IPS-18c (cell line): Measurements from ENCODE around the gene ISLR2.

Experiments used
- H3K4me3 ChIP-seq: 2 replicates; pipeline ENCODE4 v1.7.0; 2013; ENCODE audit warnings: low read depth, mild to moderate bottlenecking, low read length, moderate library complexity; ENCODE audit not compliant: insufficient read depth
- H3K9me3 ChIP-seq: one replicate; pipeline ENCODE4 v1.6.1; 2013; ENCODE audit warnings: mild to moderate bottlenecking, low read length, moderate library complexity; ENCODE audit not compliant: control insufficient read depth, insufficient read depth

Gene ISLR2

DNA sequence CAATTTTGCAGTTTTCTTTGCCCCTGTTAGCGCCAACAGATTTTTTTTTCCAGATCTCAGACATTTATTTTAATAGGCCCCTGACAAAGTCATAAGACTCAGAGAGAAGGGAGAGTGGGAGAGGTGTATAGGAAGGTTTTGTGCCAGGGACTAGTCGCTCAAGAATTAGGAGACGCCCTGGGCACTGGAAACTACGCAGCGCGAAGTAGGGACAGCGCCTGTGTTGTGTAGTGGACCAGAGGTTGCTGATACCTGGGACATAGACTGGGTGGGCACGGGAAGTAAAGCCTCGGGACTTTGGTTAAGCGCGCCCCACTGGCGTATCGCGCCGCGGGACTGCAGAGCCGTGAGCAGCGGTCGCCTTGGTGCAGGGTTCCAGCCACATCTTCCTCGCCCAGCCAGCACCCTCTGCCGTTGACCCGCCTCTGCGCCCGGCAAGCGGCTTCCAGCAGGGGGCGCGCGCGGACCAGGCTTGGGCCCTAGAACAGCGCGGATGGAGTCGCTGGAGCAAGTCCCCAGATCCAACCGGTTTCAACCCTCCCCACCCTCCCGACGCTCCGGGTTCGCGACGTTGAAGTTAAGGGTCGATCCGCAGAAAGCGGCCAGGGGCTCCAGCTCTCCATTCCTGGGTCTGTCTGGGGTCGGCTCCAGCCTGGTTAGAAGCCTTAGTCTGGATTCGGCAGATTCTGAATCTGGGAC is 3.0 kb upstream of the ISLR2 start:
- Histone ChIP-seq H3K4me3 (peak overlapping the region; percentile 55), H3K9me3 (no peaks in the 10 kb centered on the region)

DNA sequence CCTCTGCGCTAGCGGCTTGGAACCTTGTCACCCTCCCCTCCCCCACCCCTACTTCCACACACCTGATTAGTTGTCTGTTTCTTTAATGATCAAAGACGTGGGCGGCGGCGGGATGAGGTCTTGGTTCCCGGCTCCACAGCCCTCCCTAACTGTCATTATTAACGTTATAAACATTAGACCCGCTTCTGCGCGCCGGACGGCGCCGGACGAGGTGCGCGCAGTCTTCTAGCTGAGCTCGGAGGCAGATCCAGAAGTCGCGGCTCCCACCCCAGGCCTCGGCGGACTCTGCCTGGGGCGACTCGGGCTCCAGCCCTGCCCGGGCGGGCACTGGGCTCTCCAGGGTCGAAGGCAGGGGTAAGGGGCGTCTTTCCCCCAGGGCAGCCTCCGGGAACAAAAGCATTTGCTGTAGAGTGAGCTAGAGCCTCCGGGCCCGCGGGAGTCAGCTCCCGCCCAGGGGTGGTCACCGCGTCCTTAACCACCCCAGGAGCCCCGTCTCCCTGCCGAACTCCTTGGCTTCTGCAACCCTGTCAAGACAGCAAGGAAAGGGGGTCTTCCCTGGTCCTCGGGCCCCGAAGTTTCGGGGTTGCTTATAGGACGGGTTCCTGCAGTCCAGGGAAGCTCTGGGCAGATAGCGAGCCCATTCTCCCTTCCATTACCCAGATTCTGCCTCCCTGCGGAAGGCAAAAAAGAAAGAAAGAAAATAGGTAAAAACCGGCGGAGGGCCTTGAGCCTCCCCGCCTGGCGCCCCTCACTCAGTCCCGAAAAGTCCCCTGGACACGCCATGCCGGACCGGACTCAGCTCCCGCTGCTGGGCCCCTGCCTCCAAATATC is 2.2 kb upstream of the ISLR2 start:
- Histone ChIP-seq H3K9me3 (peaks cover 4% of the 10 kb centered on the region), H3K4me3 (peak overlapping the region; percentile 55)

DNA sequence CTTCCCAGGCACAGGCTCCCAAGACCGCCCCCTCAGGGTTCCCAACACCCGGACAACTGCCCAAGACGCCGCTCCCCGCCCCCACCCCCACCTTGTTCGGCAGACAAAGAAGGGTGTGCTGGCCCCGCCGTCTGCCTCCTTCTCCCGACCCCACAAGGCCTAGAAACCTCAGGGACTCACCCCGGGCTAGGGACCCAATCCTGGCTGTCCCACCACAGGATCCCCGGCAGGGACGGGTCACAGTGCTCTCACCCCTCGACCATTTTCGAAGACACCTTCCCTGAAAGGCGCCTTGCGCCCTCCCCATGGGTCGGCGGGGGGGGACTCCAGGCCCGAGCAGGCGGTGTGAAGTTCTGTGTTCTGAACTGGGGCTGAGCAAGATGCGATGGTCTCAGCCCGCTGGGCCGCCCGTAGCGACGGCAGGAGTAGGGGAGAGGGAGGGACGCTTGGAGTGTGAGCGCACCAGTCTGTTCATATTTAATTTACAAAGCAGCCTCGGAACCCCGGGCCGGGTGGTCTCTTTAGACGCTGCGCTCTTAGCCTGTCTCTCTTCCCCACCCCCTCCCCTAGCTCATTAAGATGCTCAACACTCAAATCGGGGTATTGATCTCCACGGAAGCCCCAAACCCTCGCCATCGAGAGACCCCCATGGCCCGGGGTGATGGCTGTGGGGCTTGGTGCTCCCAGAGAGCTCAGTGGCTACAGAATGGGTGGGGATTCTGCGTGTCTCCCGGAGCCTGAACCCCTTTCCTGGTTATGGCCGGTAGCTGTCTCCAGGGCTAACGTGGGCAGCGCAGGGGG is 1.4 kb upstream of the ISLR2 start:
- H3K4me3 ChIP-seq = peak overlapping the region; percentile 55
- H3K9me3 ChIP-seq = peaks cover 7% of the 10 kb centered on the region

DNA sequence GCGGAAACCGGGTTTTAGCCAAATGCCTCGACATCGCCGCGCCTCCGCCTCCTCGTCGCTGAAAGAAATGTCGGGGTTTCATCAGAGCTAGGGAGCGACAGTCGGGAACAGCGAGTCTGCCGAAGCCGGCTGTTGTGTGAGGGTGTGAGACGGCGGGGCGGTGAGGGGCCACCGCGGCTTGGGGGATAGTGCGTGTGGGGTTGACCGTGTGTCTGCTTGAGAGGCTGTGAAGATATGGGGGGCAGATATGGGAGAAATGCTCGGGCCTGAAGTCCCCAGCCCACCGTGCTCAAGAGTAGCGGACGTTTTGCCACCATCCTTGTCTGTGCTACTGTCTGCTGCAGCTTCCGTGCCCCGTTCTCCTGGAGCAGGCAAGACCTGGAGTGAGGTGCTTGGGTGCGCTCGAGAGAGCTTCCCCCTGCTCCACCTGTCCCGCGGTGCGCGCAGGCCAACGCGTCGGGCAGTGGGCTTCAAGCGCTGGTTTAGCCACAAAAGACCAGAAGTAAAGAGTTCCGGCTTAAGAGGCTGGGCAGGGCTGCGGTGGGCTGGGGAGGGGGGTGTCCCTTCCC is 716 bp upstream of the ISLR2 start:
- H3K4me3 ChIP-seq = peak overlapping the region; percentile 55

DNA sequence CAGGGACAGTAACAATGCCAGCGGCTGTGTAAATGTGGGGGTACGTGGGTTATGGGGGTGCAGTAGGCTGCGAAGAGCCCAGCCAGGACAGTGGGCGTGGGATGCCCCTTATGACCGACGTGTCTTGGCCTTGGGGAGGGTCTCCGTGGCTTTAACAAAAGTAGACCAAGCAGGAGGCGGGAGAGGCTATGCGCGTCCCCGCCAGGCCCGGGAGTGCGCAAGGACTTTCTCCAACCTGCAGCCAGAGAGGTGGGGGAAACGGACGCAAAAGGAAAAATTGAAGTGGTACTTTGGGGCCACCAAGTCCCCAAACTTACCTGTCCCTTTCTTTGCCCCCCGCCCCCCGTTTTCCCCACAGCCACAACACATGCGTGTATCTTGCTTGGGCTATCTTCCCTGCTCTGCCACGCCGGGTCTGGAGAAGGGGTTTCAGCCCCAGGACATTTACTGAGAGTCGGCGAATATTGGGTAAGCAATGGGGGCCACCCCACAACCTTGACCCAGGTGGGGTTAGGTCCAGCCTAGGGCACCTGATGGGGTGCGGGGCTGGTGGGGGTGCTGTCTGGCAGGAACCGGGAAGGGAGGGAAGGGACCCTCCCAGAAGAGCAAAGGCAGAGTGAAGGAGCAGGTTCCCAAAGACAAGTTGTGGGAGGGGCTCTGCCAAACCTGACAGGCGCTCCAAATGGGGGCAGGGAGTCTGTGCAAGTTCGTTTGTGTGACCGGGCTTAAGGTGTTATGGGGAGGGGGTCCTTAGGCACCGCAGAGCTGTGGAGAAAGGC is 652 bp downstream of the ISLR2 start:
- Histone ChIP-seq H3K9me3 (peaks cover 7% of the 10 kb centered on the region), H3K4me3 (peak overlapping the region; percentile 40)

More for the DNA sequence above, 716 bp upstream of the ISLR2 start:
- H3K9me3 ChIP-seq = peaks cover 7% of the 10 kb centered on the region

DNA sequence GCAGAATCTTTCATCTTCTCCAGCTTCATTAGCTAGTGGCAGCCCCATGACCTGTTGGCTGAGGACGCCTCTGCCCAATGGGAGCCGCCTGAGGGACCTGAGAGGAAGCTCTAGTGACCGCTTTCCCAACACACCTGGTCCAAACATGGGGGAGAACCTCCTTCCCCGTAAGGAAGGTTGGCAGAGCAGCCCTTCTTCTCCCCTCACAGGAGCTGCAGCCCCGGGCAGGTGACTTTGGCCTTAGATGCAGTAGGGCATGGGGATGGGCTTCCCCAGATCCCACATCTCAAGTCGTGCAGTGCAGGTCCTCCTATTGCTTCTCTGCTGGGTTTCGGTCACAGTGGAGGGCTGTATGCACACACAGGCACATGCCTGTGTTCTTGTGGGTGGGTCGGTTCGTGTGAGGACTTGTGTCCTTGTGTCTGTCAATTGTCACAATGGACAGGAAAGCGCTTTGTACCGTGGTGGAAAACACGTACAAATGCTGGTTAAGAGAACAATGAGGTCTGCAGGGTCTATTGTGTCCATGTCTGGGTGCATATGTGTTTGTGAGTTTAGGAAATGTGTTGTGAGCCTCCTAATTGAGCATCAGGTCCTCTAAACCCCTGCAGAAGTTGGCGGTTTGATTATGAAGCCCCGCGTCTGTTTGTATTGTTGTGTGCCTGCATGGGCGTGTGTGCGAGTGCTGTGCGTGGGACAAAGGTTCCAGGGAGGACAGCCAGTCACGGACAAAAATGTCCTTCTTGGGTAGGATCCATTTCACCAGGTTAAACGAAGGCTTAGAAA is 1.4 kb downstream of the ISLR2 start:
- peaks cover 7% of the 10 kb centered on the region for H3K9me3 ChIP-seq
- no peak overlapping the region for H3K4me3 ChIP-seq

DNA sequence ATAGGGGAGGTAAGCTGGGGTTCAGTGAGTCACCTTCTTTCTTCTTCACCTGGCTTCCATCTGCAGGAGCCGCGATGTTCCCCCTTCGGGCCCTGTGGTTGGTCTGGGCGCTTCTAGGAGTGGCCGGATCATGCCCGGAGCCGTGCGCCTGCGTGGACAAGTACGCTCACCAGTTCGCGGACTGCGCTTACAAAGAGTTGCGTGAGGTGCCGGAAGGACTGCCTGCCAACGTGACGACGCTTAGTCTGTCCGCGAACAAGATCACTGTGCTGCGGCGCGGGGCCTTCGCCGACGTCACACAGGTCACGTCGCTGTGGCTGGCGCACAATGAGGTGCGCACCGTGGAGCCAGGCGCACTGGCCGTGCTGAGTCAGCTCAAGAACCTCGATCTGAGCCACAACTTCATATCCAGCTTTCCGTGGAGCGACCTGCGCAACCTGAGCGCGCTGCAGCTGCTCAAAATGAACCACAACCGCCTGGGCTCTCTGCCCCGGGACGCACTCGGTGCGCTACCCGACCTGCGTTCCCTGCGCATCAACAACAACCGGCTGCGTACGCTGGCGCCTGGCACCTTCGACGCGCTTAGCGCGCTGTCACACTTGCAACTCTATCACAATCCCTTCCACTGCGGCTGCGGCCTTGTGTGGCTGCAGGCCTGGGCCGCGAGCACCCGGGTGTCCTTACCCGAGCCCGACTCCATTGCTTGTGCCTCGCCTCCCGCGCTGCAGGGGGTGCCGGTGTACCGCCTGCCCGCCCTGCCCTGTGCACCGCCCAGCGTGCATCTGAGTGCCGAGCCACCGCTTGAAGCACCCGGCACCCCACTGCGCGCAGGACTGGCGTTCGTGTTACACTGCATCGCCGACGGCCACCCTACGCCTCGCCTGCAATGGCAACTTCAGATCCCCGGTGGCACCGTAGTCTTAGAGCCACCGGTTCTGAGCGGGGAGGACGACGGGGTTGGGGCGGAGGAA is 2.6 kb downstream of the ISLR2 start:
- peaks cover 7% of the 10 kb centered on the region for H3K9me3 ChIP-seq
- peak overlapping the region; percentile 36 for H3K4me3 ChIP-seq

DNA sequence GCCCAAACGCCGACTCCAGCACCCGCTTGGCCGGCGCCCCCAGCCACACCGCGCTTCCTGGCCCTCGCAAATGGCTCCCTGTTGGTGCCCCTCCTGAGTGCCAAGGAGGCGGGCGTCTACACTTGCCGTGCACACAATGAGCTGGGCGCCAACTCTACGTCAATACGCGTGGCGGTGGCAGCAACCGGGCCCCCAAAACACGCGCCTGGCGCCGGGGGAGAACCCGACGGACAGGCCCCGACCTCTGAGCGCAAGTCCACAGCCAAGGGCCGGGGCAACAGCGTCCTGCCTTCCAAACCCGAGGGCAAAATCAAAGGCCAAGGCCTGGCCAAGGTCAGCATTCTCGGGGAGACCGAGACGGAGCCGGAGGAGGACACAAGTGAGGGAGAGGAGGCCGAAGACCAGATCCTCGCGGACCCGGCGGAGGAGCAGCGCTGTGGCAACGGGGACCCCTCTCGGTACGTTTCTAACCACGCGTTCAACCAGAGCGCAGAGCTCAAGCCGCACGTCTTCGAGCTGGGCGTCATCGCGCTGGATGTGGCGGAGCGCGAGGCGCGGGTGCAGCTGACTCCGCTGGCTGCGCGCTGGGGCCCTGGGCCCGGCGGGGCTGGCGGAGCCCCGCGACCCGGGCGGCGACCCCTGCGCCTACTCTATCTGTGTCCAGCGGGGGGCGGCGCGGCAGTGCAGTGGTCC is 3.5 kb downstream of the ISLR2 start:
- H3K4me3 ChIP-seq = peak overlapping the region; percentile 36

DNA sequence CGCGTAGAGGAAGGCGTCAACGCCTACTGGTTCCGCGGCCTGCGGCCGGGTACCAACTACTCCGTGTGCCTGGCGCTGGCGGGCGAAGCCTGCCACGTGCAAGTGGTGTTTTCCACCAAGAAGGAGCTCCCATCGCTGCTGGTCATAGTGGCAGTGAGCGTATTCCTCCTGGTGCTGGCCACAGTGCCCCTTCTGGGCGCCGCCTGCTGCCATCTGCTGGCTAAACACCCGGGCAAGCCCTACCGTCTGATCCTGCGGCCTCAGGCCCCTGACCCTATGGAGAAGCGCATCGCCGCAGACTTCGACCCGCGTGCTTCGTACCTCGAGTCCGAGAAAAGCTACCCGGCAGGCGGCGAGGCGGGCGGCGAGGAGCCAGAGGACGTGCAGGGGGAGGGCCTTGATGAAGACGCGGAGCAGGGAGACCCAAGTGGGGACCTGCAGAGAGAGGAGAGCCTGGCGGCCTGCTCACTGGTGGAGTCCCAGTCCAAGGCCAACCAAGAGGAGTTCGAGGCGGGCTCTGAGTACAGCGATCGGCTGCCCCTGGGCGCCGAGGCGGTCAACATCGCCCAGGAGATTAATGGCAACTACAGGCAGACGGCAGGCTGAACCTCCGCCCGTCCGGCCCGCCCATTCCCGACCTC is 4.1 kb downstream of the ISLR2 start:
- peak overlapping the region; percentile 28 for H3K4me3 ChIP-seq
- peaks cover 9% of the 10 kb centered on the region for H3K9me3 ChIP-seq

More for the DNA sequence above, 3.5 kb downstream of the ISLR2 start:
- H3K9me3 ChIP-seq = peaks cover 7% of the 10 kb centered on the region

DNA sequence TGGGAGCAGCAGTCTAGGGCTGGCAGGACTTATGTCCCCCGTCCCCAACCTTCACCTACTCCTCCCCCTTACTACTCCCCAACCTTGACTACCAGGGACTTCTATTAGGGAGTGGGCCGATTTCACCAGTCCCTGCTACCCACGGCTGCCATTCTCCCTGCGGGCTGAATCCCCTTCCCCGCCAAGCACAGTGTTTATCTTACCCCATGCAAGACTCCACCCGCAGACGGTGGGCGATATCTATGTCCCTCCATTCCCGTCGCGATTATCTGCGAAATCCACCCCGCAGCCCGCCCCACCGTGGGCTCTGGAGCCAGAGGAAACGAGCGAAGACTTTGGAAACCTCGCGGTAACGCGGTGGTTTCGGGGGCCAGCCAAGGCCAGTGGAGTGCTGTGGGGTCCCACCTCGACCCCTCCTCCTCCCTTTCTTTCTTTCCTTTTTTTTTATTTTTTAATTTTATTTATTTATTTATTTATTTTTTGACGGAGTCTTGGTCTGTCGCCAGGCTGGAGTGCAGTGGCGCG is 4.7 kb downstream of the ISLR2 start:
- H3K4me3 ChIP-seq = peak overlapping the region; percentile 28; the same call in 1 of the 2 replicates

DNA sequence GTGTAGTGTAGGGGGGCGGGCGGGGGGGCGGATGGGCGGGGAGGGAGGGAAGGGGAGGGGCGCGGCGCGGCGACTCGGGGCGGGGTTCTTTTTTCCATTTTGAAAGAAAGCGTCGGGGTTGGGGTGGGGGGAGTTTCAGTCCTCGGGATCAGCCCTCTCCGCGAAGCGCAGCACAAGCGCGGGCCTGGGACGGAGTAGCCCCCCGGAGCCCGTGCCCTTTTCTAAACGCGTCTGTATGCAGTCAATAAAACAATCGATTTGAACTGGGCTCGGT is 6.1 kb downstream of the ISLR2 start:
- Histone ChIP-seq H3K9me3 (peaks cover 9% of the 10 kb centered on the region), H3K4me3 (peak overlapping the region; percentile 30; the same call in 1 of the 2 replicates)

More for the DNA sequence above, 4.7 kb downstream of the ISLR2 start:
- peaks cover 9% of the 10 kb centered on the region for H3K9me3 ChIP-seq

DNA sequence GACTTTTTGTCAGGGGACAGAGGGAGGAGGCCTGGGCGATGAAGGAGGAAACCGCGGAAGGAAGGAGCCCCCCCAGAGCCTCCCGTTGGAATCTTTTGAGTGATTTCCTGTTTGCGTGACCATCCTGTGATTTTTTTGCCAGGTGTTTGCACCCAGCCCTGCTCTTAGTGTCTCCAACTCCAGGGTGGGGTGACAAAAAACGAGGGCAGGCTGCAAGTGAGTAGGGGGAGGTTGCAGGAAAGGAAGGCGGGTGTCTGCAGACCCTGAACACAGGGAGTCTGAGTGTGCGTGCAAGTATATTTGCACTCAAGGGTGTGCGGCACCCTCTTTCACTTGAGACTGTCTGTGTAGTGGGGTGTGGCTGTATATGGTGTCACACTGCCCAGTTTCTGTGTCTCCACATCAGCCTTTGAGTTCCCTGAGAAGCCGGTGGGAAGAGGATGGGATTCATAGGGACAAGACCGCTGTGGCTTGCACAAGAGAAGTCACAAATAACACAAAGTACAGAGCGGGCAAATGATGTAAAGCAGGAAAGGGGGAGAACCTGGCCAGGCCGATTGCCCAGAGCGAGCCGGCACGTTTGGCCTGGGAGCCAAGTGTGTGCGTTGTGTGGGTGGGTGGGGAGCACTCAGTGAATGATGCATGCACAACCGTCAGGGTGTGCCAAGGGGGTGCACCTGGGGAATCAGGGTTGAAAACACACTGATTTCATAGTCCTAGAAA is 6.6 kb downstream of the ISLR2 start:
- H3K9me3 ChIP-seq = peaks cover 9% of the 10 kb centered on the region
- peak overlapping the region; percentile 30 for H3K4me3 ChIP-seq

DNA sequence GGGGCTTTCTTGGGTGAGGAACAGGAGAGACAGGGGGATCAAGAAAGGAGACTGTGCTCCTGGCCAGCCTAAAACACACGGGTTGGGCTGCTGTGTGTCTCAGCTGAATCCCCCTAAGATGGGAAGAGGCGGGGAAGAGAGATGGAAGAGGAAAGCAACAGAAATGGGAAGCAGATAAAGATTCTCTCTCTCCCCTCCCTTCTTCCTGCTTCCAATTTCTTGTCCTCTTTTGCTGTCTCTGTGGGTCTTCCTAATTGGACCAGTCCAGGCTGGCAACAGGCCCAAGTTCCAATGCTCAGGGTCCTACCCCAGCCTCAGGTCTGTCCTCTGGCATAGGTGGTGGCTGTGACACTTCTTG is 7.1 kb downstream of the ISLR2 start:
- no peak overlapping the region for H3K4me3 ChIP-seq
- peaks cover 9% of the 10 kb centered on the region for H3K9me3 ChIP-seq
